GM12878 (cell line): Measurements from ENCODE around the gene ENG. TPM values are rescaled to one million over a fixed set of nuclear protein-coding genes. Genes with fewer than 3 reads are reported as not detected.

Source experiments
- ATF3 ChIP-seq: IDR thresholded peaks from 2 replicates; pipeline ENCODE4 v1.6.1; 2011; ENCODE audit warnings: low read depth, mild to moderate bottlenecking, low read length, moderate library complexity, borderline replicate concordance; ENCODE audit errors: extremely low read depth
- BACH1 ChIP-seq: fragments of 450-650 bp; IDR thresholded peaks from 2 replicates; pipeline ENCODE4 v1.6.1; 2017; ENCODE audit warnings: mild to moderate bottlenecking, borderline replicate concordance
- BRCA1 ChIP-seq: IDR thresholded peaks from 2 replicates; pipeline ENCODE4 v1.6.1; 2011; ENCODE audit warnings: low read depth, low read length, improper control_type of control experiment
- CREM ChIP-seq: IDR thresholded peaks from 2 replicates; pipeline ENCODE4 v1.6.1; 2014; ENCODE audit warnings: antibody characterized with exemption, low read depth
- FOS ChIP-seq: IDR thresholded peaks from 3 replicates; pipeline ENCODE4 v1.6.1; 2011; ENCODE audit warnings: borderline replicate concordance; ENCODE audit not compliant: insufficient read length; ENCODE audit errors: extremely low read depth
- KDM1A ChIP-seq: fragments of 200-600 bp; sonication (generic); IDR thresholded peaks from 2 replicates; pipeline ENCODE4 v1.6.1; 2016; ENCODE audit warnings: borderline replicate concordance
- KLF5 ChIP-seq: fragments of 450-650 bp; IDR thresholded peaks from 2 replicates; pipeline ENCODE4 v1.6.1; 2014; ENCODE audit warnings: mild to moderate bottlenecking; ENCODE audit not compliant: partially characterized antibody
- PML ChIP-seq: IDR thresholded peaks from 2 replicates; pipeline ENCODE4 v1.6.1; 2012; ENCODE audit warnings: low read length, inconsistent platforms
- RAD21 ChIP-seq: IDR thresholded peaks from 2 replicates; pipeline ENCODE4 v1.6.1; 2011; ENCODE audit warnings: mild to moderate bottlenecking, low read depth, low read length, moderate library complexity; ENCODE audit not compliant: insufficient read depth
- RB1 ChIP-seq: fragments of 450-650 bp; formaldehyde crosslinking; IDR thresholded peaks from 2 replicates; pipeline ENCODE4 v1.6.1; 2017; ENCODE audit warnings: mild to moderate bottlenecking, borderline replicate concordance
- SUZ12 ChIP-seq: fragments of 200-600 bp; sonication (generic); IDR thresholded peaks from one replicate; pipeline ENCODE4 v1.6.1; 2018; ENCODE audit warnings: antibody characterized with exemption, mild to moderate bottlenecking; ENCODE audit not compliant: unreplicated experiment
- TAF1 ChIP-seq: IDR thresholded peaks from 2 replicates; pipeline ENCODE4 v1.6.1; 2011; ENCODE audit warnings: mild to moderate bottlenecking, low read depth, low read length, borderline replicate concordance
- ZBTB40 ChIP-seq: fragments of 450-650 bp; IDR thresholded peaks from 2 replicates; pipeline ENCODE4 v1.6.1; 2016; ENCODE audit warnings: mild to moderate bottlenecking, moderate library complexity, borderline replicate concordance
- polyA plus RNA-seq, 11 experiments: library from polyadenylated mRNA; depleted of rRNA in 4 of 11; unstranded in 6 of 11; stranded (reverse) in 5 of 11; fragments of >200 nt; fragmentation: Nextera tagmentation in 4 of 11; fragmentation: Illumina TruSeq in 1 of 11; extraction: Ambion mirVana in 4 of 11; extraction: Trizol in 1 of 11; gene quantifications; 1 replicate in 1 of 11; 2 replicates in 10 of 11; pipeline versions ENCODE4 v1.2.1 to v1.2.3, GENCODE V29; 2011 to 2016; ENCODE audit warnings: inconsistent platforms in 2 of 11, missing spikeins in 2 of 11, low read depth in 1 of 11
- total RNA-seq, 4 experiments: library from RNA; depleted of rRNA in 3 of 4; stranded (reverse); fragments of >200 nt in 3 of 4; fragmentation: Illumina TruSeq in 1 of 4; extraction: Trizol in 1 of 4; gene quantifications; 2 replicates each; pipeline versions ENCODE4 v1.2.1 to v1.2.3, GENCODE V29; 2013 to 2021
- TF ChIP-seq, protein P1 (sequence below): fragments of 450-650 bp; IDR thresholded peaks from 2 replicates; pipeline ENCODE4 v1.6.1; 2017; ENCODE audit warnings: low read depth, mild to moderate bottlenecking, moderate library complexity
- TF ChIP-seq, protein P2 (sequence below): fragments of 450-650 bp; conservative IDR thresholded peaks from 2 replicates; pipeline ENCODE4 v1.6.1; 2017; ENCODE audit warnings: mild to moderate bottlenecking, moderate library complexity

ENG gene
- total and polyA plus RNA-seq, 10 of the 15 experiments (the other 5 are each of a cell fraction or from before 2014, with no cell fraction given), result 0.14 to 10.1 (median 2.0) TPM

GRCh38 chr9:127899128-127899943, 44.9 kb upstream of the ENG start, which contains the start of gene ST6GALNAC6 (continued):
- TF ChIP-seq ATF3 (no peak), SUZ12 (no peak), RAD21 (peak; percentile 17; the same call in 1 of the 2 replicates), RB1 (0 out of 2 replicates have a peak, but pooled peaks have one; percentile 65), BACH1 (peak; percentile 63; the same call in 1 of the 2 replicates), ZBTB40 (no peak), KDM1A (no peak), TAF1 (0 out of 2 replicates have a peak, but pooled peaks have one; percentile 42), BRCA1 (no peak), CREM (no peak), PML (no peak), KLF5 (no peak), FOS (no peak)
- TF ChIP-seq, protein P1, sequence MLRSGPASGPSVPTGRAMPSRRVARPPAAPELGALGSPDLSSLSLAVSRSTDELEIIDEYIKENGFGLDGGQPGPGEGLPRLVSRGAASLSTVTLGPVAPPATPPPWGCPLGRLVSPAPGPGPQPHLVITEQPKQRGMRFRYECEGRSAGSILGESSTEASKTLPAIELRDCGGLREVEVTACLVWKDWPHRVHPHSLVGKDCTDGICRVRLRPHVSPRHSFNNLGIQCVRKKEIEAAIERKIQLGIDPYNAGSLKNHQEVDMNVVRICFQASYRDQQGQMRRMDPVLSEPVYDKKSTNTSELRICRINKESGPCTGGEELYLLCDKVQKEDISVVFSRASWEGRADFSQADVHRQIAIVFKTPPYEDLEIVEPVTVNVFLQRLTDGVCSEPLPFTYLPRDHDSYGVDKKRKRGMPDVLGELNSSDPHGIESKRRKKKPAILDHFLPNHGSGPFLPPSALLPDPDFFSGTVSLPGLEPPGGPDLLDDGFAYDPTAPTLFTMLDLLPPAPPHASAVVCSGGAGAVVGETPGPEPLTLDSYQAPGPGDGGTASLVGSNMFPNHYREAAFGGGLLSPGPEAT, result no peak
- TF ChIP-seq, protein P2, sequence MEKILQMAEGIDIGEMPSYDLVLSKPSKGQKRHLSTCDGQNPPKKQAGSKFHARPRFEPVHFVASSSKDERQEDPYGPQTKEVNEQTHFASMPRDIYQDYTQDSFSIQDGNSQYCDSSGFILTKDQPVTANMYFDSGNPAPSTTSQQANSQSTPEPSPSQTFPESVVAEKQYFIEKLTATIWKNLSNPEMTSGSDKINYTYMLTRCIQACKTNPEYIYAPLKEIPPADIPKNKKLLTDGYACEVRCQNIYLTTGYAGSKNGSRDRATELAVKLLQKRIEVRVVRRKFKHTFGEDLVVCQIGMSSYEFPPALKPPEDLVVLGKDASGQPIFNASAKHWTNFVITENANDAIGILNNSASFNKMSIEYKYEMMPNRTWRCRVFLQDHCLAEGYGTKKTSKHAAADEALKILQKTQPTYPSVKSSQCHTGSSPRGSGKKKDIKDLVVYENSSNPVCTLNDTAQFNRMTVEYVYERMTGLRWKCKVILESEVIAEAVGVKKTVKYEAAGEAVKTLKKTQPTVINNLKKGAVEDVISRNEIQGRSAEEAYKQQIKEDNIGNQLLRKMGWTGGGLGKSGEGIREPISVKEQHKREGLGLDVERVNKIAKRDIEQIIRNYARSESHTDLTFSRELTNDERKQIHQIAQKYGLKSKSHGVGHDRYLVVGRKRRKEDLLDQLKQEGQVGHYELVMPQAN, result peak; percentile 30; the same call in 1 of the 2 replicates
- TF ChIP-seq, all 136 proteins: peak for 29
